Epithelial cell of proximal tubule (primary cell): ENCODE measurements around the gene PTPRG. TPM values are rescaled to one million over a fixed set of nuclear protein-coding genes. Genes with fewer than 3 reads are reported as not detected.

Experiments used
- DNase-seq: peaks from one replicate; pipeline ENCODE4 v3.0.0-alpha.2; 2011; ENCODE audit warnings: low read depth
- H3K4me3 ChIP-seq: 2 replicates; pipeline ENCODE4 v1.5.1; 2011; ENCODE audit warnings: low read depth, mild to moderate bottlenecking, low read length
- total RNA-seq: library from RNA; depleted of rRNA; stranded (reverse); fragments of >200 nt; gene quantifications from 2 replicates; pipeline ENCODE4 v1.2.3, GENCODE V29; 2015
- TF ChIP-seq, protein P1 (sequence below): conservative IDR thresholded peaks from 2 replicates; pipeline ENCODE4 v1.5.1; 2012; ENCODE audit warnings: low read depth, mild to moderate bottlenecking, low read length

Gene PTPRG
- total RNA-seq, 1 donor from 2014 or later: 13.5 TPM

- TF ChIP-seq, protein P1, sequence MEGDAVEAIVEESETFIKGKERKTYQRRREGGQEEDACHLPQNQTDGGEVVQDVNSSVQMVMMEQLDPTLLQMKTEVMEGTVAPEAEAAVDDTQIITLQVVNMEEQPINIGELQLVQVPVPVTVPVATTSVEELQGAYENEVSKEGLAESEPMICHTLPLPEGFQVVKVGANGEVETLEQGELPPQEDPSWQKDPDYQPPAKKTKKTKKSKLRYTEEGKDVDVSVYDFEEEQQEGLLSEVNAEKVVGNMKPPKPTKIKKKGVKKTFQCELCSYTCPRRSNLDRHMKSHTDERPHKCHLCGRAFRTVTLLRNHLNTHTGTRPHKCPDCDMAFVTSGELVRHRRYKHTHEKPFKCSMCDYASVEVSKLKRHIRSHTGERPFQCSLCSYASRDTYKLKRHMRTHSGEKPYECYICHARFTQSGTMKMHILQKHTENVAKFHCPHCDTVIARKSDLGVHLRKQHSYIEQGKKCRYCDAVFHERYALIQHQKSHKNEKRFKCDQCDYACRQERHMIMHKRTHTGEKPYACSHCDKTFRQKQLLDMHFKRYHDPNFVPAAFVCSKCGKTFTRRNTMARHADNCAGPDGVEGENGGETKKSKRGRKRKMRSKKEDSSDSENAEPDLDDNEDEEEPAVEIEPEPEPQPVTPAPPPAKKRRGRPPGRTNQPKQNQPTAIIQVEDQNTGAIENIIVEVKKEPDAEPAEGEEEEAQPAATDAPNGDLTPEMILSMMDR: no peak
- peak overlapping the region; percentile 18 for H3K4me3 ChIP-seq
- DNase-seq: no peak
These were observed 286.6 kb downstream of the PTPRG start for GRCh38 chr3:61847784-61848462.

DNA sequence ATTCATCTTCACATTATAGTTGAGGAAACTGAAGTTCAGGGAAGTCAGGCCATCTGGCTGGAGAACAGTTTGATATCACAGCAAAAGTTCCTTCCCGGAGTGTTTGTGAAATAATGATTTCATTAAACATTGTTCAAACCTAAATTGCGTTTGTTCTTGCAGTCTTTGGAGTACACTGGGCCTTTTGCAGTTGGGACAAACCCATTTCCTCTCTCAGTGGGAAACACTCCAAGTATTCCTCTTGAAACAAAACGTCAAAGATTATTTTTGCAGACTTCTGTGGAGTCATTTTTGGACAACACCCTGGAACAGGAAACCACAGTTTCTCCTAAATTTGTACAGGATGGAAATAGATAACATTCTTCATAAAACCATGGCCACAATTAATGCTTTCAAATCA lies 287.5 kb downstream of the PTPRG start:
- DNase-seq: no peak
- no peak overlapping the region for H3K4me3 ChIP-seq
- TF ChIP-seq, protein P1: no peak

DNA sequence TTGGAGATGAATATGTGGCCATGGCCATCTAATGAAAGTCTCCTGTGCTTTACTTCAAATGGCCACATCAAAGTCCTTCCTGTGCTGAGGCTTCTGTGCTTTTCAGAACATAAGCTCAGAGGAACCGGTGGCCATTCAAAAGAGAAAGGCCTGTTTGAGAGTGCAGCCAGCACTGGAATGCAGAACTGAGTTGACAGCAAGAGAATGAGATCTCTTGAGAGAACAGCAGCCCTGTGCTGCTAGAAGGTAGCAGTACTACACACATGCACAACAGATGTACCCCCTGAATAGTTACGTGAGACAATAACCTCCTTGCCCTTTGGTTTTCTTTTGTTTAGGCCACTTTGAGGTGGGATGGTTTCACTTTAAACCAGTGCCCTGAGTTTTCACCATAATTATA lies 292.5 kb downstream of the PTPRG start:
- no peak overlapping the region for H3K4me3 ChIP-seq
- TF ChIP-seq, protein P1: no peak
- DNase-seq: no peak

DNA sequence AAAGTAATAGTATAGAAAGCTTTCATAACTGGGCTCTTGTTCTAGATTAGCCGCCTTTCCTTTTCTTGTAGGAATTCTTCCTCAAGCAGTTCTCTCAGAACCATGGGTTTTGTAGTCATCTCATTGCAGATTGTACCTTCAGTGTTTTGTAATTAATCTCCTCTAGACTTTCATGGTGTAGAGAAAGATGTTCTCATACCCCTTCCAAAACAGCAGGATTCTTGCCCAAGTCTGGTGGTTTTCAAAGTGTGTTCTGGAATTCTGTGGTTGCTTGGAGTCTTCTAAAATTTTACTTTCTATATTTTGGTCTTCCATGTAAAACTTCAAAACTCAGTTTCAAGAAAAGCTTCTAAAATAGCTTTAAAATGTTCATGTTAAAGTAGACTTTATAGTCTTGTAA lies 293.8 kb downstream of the PTPRG start:
- no peak for DNase-seq
- no peak overlapping the region for H3K4me3 ChIP-seq
- TF ChIP-seq, protein P1: no peak

DNA sequence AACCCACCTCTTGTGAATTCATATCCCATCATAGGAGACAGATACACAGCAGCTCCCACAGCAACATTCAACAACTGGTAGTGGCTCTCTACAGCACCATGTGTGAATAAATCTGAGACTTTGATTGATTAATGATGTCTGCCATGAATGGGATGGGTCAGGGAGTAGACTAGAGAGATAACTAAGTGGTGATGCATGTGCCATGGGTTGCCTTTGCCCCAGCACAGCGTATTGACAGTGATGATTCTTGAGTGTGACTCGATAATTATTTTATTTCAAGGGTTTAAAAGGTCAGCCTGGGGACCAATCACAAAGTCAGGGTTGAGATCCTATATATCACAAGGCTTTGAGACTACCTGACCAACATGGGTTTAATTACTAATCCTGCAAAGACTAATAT lies 295.9 kb downstream of the PTPRG start:
- TF ChIP-seq, protein P1: peak; percentile 11
- DNase-seq: no peak
- H3K4me3 ChIP-seq: no peak overlapping the region

- H3K4me3 ChIP-seq: no peak overlapping the region
- no peak for DNase-seq
- TF ChIP-seq, protein P1: peak; percentile 57
These were observed 296.7 kb downstream of the PTPRG start for GRCh38 chr3:61858054-61858453.

GRCh38 chr3:61861410-61861809 lies 300.0 kb downstream of the PTPRG start:
- no peak for DNase-seq
- TF ChIP-seq, protein P1: no peak
- H3K4me3 ChIP-seq: no peak overlapping the region
